H1 (cell line): ENCODE data around the gene POLR2H. TPM values are rescaled to one million over a fixed set of nuclear protein-coding genes. Genes with fewer than 3 reads are reported as not detected.

Experiments
- EZH2 ChIP-seq: fragments of 200-600 bp; sonication (generic); IDR thresholded peaks from 2 replicates; pipeline ENCODE4 v1.7.1; 2012; ENCODE audit warnings: low read depth, mild to moderate bottlenecking, moderate library complexity, low read length, inconsistent platforms; ENCODE audit not compliant: severe bottlenecking
- SUZ12 ChIP-seq: fragments of 200-600 bp; sonication (generic); IDR thresholded peaks from 2 replicates; pipeline ENCODE4 v1.6.1; 2012; ENCODE audit warnings: mild to moderate bottlenecking, inconsistent platforms, low read length, moderate library complexity, mixed read lengths
- polyA plus RNA-seq, 7 experiments: library from polyadenylated mRNA; depleted of rRNA in 3 of 7; stranded (reverse) in 5 of 7; unstranded in 2 of 7; fragments of >200 nt in 5 of 7; fragments of 200-250 nt in 2 of 7; gene quantifications; 1 replicate in 5 of 7; 2 replicates in 1 of 7; 4 replicates in 1 of 7; pipeline versions ENCODE4 v1.2.1 to v1.2.3, GENCODE V29; 2011 to 2013; ENCODE audit warnings: missing spikeins in 2 of 7, mixed read lengths in 2 of 7
- total RNA-seq: library from RNA; stranded (reverse); fragmentation: NEBNext Ultra II Directional; extraction: Animal tissue kit (Norgen Biotek cat#: 25700); gene quantifications from 2 replicates; pipeline ENCODE4 v1.2.1, GENCODE V29; 2021
- TF ChIP-seq, protein P1 (sequence below): IDR thresholded peaks from 2 replicates; pipeline ENCODE4 v1.6.1; 2011; ENCODE audit warnings: low read depth, mild to moderate bottlenecking, low read length; ENCODE audit not compliant: insufficient read depth

POLR2H gene
- total and polyA plus RNA-seq, 2 of the 8 experiments (the other 6 are each of a cell fraction or from before 2014, with no cell fraction given), result 113 to 335 TPM

DNA sequence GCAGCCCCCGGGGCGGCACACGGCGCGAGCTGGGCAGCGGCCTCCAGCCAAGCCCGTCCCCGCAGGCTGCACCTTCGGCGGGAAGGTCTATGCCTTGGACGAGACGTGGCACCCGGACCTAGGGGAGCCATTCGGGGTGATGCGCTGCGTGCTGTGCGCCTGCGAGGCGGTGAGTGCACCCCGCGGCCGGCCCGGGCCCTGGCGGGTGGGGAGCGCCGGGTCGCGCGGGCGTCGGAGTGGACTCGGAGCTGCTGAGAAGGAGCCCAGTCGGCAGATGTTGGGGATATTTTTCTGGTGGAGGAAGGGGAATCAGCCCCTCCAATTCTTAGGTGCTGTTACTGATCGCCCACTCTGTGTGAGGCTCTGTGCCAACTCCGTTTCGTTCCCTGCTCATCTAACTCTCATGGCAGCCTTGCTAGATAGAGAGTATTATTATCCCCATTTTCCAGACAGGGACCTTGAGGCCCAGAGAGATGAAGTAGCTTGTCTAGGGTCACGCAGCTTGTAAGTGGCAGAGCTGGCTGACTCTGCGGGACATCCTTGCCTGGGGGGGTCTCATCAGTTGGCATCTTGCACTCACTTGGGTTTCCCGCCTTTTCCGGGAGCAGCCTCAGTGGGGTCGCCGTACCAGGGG is 19.2 kb downstream of the POLR2H start (continued):
- peak; percentile 95 for TF ChIP-seq EZH2
- TF ChIP-seq SUZ12, result peak; percentile 90
- TF ChIP-seq, protein P1, sequence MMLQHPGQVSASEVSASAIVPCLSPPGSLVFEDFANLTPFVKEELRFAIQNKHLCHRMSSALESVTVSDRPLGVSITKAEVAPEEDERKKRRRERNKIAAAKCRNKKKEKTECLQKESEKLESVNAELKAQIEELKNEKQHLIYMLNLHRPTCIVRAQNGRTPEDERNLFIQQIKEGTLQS, result no peak
